PC-9 (cell line): ENCODE measurements around the gene ECE1. TPM values are rescaled to one million over a fixed set of nuclear protein-coding genes. Genes with fewer than 3 reads are reported as not detected.

Experiments
- BruUV-seq: library from RNA; stranded (reverse); fragments of 400-500 nt; replicated peaks from 2 replicates; lab custom pipeline; 2021; lab: Mats Ljungman, UMichigan
- CTCF ChIA-PET: fragments of 300-600 bp; sonication (Branson Sonifier 250); formaldehyde crosslinking; loops from one replicate; lab custom pipeline; 2022; ENCODE audit warnings: antibody characterized with exemption; lab: Charles Lee
- POLR2A ChIA-PET: fragments of 300-600 bp; sonication (Branson Sonifier 250); formaldehyde crosslinking; loops from one replicate; lab custom pipeline; 2022; ENCODE audit warnings: antibody characterized with exemption; ENCODE audit not compliant: unreplicated experiment; lab: Charles Lee
- DNase-seq, 2 experiments: peaks; one replicate each; pipeline versions ENCODE4 v3.0.0 to v3.0.0-alpha.2; 2015 to 2022; ENCODE audit warnings: mixed read lengths in 1 of 2
- H2AFZ ChIP-seq: fragments of 200-600 bp; sonication (generic); 2 replicates; pipeline ENCODE4 v1.8.1; 2017; ENCODE audit warnings: antibody characterized with exemption
- H3F3A ChIP-seq: fragments of 200-600 bp; sonication (generic); 2 replicates; pipeline ENCODE4 v1.8.1; 2017; ENCODE audit warnings: antibody characterized with exemption, mild to moderate bottlenecking, low read depth; ENCODE audit not compliant: insufficient read depth
- H3K27ac ChIP-seq: fragments of 200-600 bp; sonication (generic); 2 replicates; pipeline ENCODE4 v1.6.1; 2016; ENCODE audit warnings: mixed run types
- H3K27me3 ChIP-seq: fragments of 200-600 bp; sonication (generic); 2 replicates; pipeline ENCODE4 v1.6.1; 2016; ENCODE audit warnings: low read depth, mixed run types; ENCODE audit not compliant: insufficient read depth
- H3K36me3 ChIP-seq: fragments of 200-600 bp; sonication (generic); 2 replicates; pipeline ENCODE4 v1.6.1; 2016; ENCODE audit warnings: low read depth, mixed run types
- H3K4me1 ChIP-seq: fragments of 200-600 bp; sonication (generic); replicated peaks from 2 replicates; pipeline ENCODE4 v1.6.1; 2016; ENCODE audit warnings: mixed run types; ENCODE audit not compliant: insufficient read depth
- H3K4me2 ChIP-seq: fragments of 200-600 bp; sonication (generic); 2 replicates; pipeline ENCODE4 v1.6.1; 2017; ENCODE audit warnings: mixed run types
- H3K4me3 ChIP-seq: fragments of 200-600 bp; sonication (generic); 2 replicates; pipeline ENCODE4 v1.6.1; 2016; ENCODE audit warnings: mixed run types
- H3K79me2 ChIP-seq: fragments of 200-600 bp; sonication (generic); 2 replicates; pipeline ENCODE4 v1.6.1; 2017; ENCODE audit warnings: low read depth, mixed run types
- H3K9me2 ChIP-seq: fragments of 200-600 bp; sonication (generic); 2 replicates; pipeline ENCODE4 v1.8.1; 2017; ENCODE audit warnings: mild to moderate bottlenecking; ENCODE audit not compliant: insufficient read depth
- H3K9me3 ChIP-seq: fragments of 200-600 bp; sonication (generic); 2 replicates; pipeline ENCODE4 v1.8.1; 2016; ENCODE audit warnings: low read depth; ENCODE audit not compliant: insufficient read depth
- H4K20me1 ChIP-seq: fragments of 200-600 bp; sonication (generic); 2 replicates; pipeline ENCODE4 v1.8.1; 2017; ENCODE audit not compliant: insufficient read depth
- CTCF ChIP-seq: fragments of 200-600 bp; sonication (generic); conservative IDR thresholded peaks from 2 replicates; pipeline ENCODE4 v1.6.1; 2017; ENCODE audit warnings: mixed run types, antibody characterized with exemption, mild to moderate bottlenecking, moderate library complexity
- EZH2 ChIP-seq: fragments of 200-600 bp; sonication (generic); IDR thresholded peaks from 2 replicates; pipeline ENCODE4 v1.8.0; 2017; ENCODE audit warnings: antibody characterized with exemption, low read depth
- intact Hi-C: fragments of 100-400 bp; cut with micrococcal nuclease; formaldehyde crosslinking; loops from one replicate; pipeline ENCODE4 v1.10.0; 2022; ENCODE audit not compliant: unreplicated experiment
- total RNA-seq: library from RNA; stranded (reverse); gene quantifications from 2 replicates; pipeline ENCODE4 v1.2.3, GENCODE V29; 2021

ECE1 gene
- total RNA-seq, 1 experiment from 2014 or later = 80.8 TPM

DNA sequence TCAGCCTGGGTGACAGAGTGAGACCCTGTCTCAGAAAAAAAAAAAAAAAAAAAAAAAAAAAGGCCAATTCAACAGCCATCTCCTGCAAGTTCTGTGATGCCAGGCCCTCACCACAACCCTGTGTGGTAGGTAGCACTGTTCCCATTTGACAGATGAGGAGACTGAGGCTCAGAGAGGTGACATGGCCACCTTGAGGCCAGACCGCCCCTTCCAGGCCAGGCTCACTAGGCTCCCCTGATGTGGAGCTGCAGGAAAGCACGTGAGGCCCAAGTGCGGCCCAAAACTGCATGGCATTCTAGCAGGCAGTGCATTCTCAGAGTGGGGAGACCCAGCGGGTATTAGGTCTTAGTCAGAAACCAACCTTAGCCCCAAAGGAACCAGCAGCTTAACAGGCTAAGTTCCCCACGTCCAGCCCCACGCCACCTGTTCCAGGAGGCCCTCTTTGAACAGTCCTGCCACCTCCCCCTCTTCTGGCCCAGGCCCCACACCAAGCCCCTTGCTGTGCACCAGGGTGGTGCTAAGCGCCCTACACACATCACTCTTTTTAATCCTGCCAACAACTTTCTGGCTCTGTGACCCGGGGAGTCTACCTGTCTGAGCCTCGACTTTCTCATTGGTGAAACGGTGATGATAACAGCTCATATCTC lies 11.7 kb upstream of the ECE1 start:
- Histone ChIP-seq H3K4me2 (no peak overlapping the region), H3K27ac (no peak overlapping the region)

GRCh38 chr1:21300774-21301173 lies 10.5 kb upstream of the ECE1 start:
- Histone ChIP-seq H4K20me1 (no peaks in the 10 kb centered on the region), H3K9me2 (no peaks in the 10 kb centered on the region), H3F3A (peaks cover 6% of the 10 kb centered on the region; the same call in 1 of the 2 replicates), H3K4me1 (peaks cover 29% of the 10 kb centered on the region), H3K27me3 (no peaks in the 10 kb centered on the region), H3K27ac (no peak overlapping the region), H3K36me3 (no peaks in the 10 kb centered on the region), H2AFZ (no peak overlapping the region), H3K4me3 (no peak overlapping the region), H3K79me2 (no peaks in the 10 kb centered on the region; the same call in 1 of the 2 replicates), H3K4me2 (no peak overlapping the region), H3K9me3 (no peaks in the 10 kb centered on the region)
- BruUV-seq = no TSS peak
- CTCF ChIA-PET = no interaction called here
- intact Hi-C loops = no loop called here
- no peak for DNase-seq
- POLR2A ChIA-PET = no interaction called here
- TF ChIP-seq CTCF (no peak), EZH2 (no peak)

More for the DNA sequence above, 11.7 kb upstream of the ECE1 start:
- H3K9me3 ChIP-seq = no peaks in the 10 kb centered on the region
- H3K36me3 ChIP-seq = no peaks in the 10 kb centered on the region
- no peaks in the 10 kb centered on the region for H3K27me3 ChIP-seq
- no peaks in the 10 kb centered on the region for H4K20me1 ChIP-seq
- BruUV-seq = no TSS peak
- peaks cover 24% of the 10 kb centered on the region for H3K4me1 ChIP-seq
- H3K4me3 ChIP-seq = no peak overlapping the region
- POLR2A ChIA-PET = no interaction called here
- H2AFZ ChIP-seq = no peak overlapping the region
- H3K79me2 ChIP-seq = no peaks in the 10 kb centered on the region
- H3F3A ChIP-seq = no peaks in the 10 kb centered on the region
- intact Hi-C loops = loop anchor here (2.0 kb wide), 1 partner anchor 67 kb away; no protein-coding TSS in a partner anchor
- H3K9me2 ChIP-seq = no peaks in the 10 kb centered on the region
- TF ChIP-seq EZH2 = no peak
- TF ChIP-seq CTCF = no peak
- CTCF ChIA-PET = interaction anchor here (0.7 kb wide), 2 partner anchors 69 to 337 kb away, joined by 4 read pairs; no protein-coding TSS in a partner anchor
- no peak for DNase-seq

- H3K9me2 ChIP-seq = no peaks in the 10 kb centered on the region
- no TSS peak for BruUV-seq
- ChIA-PET POLR2A (no interaction called here), CTCF (interaction anchor here (0.6 to 0.8 kb wide), 2 partner anchors 12 to 54 kb away, joined by 3 read pairs; no protein-coding TSS in a partner anchor)
- no peak overlapping the region for H3K4me2 ChIP-seq
- H2AFZ ChIP-seq = no peak overlapping the region
- peaks cover 15% of the 10 kb centered on the region for H3F3A ChIP-seq
- H4K20me1 ChIP-seq = no peaks in the 10 kb centered on the region
- TF ChIP-seq CTCF (no peak), EZH2 (no peak)
- no peaks in the 10 kb centered on the region for H3K27me3 ChIP-seq
- intact Hi-C loops = no loop called here
- H3K9me3 ChIP-seq = no peaks in the 10 kb centered on the region
- H3K4me3 ChIP-seq = no peak overlapping the region
- no peak overlapping the region for H3K27ac ChIP-seq
- no peaks in the 10 kb centered on the region; the same call in 1 of the 2 replicates for H3K79me2 ChIP-seq
- no peaks in the 10 kb centered on the region for H3K36me3 ChIP-seq
- H3K4me1 ChIP-seq = peaks cover 38% of the 10 kb centered on the region
- DNase-seq = no peak
Measured at GRCh38 chr1:21299780-21300395, 9.6 kb upstream of the ECE1 start.
